ENCODE data around the gene TMEM218.

The TMEM218 gene

DNA sequence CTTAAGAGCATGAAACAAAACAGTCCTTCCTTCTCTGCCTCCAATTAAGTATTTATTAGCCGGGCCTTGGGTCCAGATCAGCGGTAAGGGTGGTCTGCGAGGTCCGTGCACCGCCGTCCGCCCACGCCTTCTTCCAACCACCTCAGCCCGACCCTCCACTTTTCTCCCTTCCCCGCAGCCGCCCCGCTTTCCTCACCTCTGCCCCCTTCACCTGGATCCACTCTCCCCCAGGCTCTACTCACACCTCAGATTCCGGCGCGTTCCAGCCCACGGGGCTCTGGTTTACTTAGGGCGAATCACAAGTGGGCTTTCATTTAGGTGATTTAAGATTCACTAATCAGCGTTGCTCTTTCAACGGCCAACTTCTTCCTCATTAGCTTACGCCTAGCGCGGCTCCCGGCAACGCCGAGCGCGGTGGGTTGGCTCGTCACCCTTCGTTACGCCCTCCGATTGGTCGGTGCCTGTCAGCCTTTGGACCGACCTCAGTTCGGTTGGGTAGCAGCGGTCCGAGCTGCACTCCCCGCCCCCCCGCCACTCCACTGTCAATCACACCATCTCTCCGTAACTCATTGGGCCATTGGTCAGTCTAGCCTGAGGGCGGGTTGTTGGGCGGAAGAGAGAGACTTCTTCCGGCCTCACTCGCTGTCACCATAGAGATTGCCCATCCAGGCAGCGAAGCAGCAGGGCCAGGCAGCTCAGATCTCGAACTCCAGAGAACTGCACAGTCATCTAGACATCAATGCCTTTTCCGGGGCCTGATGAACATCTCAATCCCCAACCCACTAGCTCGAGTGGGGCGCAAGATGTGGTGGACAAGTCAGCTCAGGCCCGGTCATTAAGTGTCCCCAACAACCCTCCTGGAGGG is at the start of gene TMEM218:
Gene TMEM218, minus strand, starts transcription at position 284 of the 865 bp plus-strand sequence. CDS start 9,385 bp downstream, outside the sequence.
- in situ Hi-C loops (cut with MboI; ENCODE audit: low sequenced_read_pairs) = no loop called here

DNA sequence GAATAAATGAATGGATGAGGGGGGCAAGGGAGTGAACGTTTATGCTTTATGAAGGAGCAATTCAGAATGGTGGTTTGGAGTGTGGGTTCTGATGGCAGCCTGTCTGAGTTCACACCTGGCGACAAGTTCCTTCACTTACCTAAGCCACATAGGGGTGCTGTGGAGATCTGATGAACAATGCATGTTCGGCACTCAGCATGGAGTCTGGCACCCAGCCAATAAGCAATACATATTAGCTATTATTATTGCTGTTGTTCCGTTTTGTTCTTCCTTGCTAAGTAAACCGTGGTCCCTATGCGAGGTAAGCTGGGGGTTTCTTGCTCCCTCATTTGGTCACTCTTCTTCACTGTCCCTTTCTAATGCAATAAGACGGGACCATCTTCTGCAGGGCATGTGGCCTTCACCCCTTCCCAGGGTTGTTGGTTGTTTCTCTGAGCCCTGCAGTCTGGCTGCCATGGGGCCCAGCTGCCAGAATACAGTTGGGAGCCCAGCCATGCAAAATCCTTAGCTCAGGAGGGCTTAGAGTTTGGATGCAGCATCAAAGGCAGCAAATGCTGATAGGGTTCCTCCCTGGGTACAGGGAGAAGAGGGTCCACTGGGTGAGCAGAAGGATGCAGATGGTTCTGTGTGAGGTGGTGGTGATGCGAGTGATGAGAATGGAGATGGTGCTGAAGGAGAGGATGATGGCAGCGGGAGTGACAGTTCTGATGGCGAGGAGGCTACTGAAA is 46.7 kb upstream of the TMEM218 start:
- in situ Hi-C loops (cut with MboI; ENCODE audit: low sequenced_read_pairs) = loop anchor here (25.0 kb wide), 1 partner anchor 204 kb away; no protein-coding TSS in a partner anchor

DNA sequence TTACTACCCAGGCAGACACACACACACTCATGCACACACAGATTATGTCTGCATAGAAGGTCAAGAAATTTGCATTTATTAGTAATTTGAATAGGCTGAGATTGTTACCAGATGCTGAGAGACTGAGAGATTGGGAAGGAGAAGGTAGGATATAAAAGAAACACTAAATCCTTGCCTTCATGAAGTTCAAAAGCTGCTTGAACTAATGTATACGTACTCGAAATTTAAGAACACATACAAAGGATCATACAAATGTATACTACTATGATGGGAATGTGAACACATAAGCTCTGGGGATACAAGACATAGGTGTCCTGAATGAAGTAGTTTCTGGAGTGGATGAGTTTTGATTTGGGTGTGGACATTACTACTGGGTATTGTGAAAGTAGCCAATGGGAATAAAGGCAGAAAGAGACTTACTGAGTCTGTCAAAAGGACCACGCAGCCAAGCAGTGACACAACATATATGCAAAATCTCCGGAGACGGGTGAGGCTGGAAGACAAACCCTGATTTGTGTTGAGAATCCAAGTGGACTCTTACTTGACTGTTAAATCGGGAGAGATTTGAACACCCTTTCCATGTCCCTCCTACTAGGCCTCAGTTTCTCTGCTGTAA is 45.8 kb upstream of the TMEM218 start:
- in situ Hi-C loops (cut with MboI; ENCODE audit: low sequenced_read_pairs) = loop anchor here (25.0 kb wide), 1 partner anchor 205 kb away; no protein-coding TSS in a partner anchor

DNA sequence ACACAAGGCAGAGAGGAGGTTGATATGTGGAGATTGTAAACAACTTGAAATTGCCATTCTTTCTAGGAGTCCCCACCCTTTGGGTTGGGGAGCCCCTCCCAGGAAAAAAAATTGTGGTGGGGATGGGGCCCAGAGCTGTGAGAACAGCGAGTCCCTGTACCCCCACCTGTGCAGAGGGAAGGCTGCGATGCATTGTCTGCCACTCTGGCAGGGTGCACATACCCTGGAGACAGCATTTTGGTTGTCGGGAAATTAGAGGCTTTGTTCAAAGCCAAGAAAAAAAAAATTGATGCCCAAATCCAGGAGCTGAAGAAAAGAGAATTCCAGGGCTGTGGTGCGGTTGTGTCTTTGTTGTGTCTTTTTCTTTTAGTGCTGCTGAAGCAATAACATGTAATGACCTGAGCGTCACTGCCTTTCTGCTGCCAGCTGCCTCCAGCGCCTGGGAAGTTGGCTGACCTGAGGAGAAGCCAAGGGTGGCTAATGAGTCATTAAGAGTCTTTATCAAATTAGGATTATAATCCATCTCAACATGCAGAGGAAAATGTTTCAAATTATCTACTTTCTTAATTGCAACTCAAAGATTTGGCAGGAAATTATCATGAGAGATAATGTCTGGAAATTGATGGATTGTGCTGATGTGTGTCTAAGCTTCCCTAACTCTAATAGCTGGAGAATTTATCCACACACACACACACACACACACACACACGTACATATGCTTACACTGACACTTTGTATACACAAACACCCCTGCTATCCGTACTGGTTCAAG is 45.1 kb upstream of the TMEM218 start:
- in situ Hi-C loops (cut with MboI; ENCODE audit: low sequenced_read_pairs) = loop anchor here (25.0 kb wide), 1 partner anchor 206 kb away; no protein-coding TSS in a partner anchor

DNA sequence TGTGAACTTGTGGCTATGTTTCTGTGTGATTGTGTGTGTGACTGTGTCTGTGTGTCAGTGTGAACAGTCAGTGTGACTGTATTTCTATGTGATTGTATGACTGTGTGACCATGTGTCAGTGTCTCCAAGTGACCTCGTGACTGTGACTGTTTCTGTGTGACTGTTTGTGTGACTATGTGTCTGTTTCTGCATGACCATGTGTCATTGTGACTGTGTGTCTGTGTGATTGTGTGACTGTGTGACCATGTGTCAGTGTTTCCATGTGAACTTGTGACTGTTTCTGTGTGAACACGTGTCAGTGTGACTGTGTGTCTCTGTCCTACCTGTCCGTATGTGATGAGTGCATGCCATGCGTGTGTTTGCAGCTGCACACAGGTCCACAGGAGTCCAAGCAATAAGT is 44.3 kb upstream of the TMEM218 start:
- in situ Hi-C loops (cut with MboI; ENCODE audit: low sequenced_read_pairs) = loop anchor here (25.0 kb wide), 1 partner anchor 207 kb away; no protein-coding TSS in a partner anchor

DNA sequence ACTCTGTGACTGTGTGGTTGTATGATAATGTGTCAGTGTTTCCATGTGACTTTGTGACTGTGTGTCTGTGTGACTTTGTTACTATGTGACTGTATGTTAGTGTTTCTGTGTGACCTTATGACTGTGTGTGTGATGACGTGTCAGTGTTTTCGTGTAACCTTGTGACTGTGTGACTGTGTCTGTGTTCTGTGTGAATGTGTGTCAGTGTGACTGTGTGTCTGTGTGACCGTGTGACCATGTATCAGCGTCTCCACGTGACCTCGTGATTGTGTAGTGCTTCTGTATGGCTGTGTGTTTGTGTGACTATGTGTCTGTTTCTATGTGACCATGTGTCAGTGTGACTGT is 43.6 kb upstream of the TMEM218 start:
- in situ Hi-C loops (cut with MboI; ENCODE audit: low sequenced_read_pairs) = loop anchor here (25.0 kb wide), 1 partner anchor 207 kb away; no protein-coding TSS in a partner anchor

DNA sequence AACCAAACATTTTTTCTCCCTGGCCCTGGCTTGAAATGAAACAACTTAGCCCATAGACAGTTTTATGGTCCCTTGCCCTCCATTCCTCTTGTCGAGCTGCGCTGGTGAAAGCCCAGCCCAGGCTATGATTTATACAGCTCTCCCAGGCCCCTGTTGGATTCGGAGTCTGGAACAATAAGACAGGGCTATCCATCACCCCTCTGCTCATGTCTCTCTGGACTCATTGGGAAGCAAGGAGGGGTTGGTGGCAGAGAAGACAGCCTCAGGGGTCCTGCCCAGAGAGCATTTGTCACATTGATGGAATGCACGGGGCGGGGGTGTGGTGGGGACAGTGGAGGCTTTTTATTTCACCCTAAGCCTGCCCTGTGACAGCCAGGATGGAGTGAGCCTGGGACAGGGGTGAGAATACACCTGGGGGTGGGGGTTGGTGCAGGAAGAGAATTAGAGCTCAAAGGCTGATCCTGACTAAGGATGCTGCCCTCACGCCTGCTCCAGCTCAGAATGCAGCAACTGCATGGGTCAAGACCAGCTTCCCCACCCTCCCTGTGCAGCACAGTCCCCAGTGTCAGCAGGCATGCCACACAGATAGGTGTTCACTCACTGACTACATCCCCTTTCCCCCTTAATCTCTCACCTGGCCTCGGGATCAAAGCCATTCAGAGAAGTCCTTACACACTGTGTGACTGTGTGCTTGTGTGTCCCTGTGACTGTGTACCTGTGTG is 43.1 kb upstream of the TMEM218 start:
- in situ Hi-C loops (cut with MboI; ENCODE audit: low sequenced_read_pairs) = loop anchor here (25.0 kb wide), 1 partner anchor 208 kb away; no protein-coding TSS in a partner anchor

DNA sequence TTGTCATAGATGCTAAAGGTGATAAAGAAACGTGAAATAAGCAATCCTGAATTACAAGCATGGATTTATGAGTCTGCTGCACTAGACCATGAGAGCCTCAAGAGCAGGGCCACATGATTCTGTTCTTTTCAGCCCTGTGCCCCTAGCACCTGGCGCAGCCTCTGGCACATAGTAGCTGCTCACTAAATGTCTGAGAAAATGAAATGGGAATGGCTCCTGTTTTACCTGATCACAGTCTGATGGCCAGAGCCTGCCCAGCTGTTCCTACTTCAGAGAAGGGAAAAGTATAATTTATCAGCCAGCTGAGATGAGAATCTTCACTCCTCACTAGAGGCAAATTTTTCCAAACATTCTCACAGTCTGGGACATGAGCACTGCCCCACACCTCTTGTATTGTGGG is 42.4 kb upstream of the TMEM218 start:
- in situ Hi-C loops (cut with MboI; ENCODE audit: low sequenced_read_pairs) = loop anchor here (25.0 kb wide), 1 partner anchor 208 kb away; no protein-coding TSS in a partner anchor

DNA sequence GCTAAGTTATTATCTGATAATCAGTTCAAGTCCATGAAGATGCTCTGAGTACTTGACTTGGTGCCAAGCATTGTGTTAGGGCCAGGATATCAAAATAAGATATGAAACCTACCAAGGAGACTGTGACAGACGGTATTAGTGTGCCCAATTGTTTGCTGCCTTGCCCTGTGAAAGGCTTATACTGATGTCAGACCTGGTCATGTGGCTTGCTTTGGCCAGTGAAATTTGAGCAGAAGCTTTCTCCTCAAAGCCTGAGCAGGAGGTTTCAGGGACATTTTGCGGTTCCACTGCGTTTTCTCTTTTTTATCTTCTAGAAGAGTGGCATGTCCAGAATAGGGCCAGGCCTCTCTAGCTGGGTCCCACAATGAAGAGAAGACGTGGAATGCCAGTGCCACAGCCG is 37.3 kb upstream of the TMEM218 start:
- in situ Hi-C loops (cut with MboI; ENCODE audit: low sequenced_read_pairs) = loop anchor here (10.0 kb wide), 1 partner anchor 184 kb away; no protein-coding TSS in a partner anchor

DNA sequence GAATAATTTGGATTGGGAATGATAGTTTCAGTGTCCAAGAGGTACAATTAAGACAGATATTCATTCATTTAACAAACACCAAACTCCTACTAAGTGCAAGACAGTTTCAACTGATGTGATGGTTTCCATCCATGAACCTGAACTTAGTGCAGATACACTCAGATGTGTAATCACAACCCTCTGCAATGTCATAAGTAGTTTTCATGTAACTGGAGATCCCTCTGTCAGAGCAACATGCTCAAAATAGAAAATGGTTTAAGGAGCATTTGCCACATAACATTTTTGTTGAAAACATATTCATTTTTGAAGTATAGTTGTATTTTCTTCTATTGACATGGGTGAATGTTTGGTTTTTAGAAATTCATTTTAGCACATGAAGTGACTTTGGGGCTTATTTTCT is 36.6 kb upstream of the TMEM218 start:
- in situ Hi-C loops (cut with MboI; ENCODE audit: low sequenced_read_pairs) = loop anchor here (10.0 kb wide), 1 partner anchor 183 kb away; no protein-coding TSS in a partner anchor

DNA sequence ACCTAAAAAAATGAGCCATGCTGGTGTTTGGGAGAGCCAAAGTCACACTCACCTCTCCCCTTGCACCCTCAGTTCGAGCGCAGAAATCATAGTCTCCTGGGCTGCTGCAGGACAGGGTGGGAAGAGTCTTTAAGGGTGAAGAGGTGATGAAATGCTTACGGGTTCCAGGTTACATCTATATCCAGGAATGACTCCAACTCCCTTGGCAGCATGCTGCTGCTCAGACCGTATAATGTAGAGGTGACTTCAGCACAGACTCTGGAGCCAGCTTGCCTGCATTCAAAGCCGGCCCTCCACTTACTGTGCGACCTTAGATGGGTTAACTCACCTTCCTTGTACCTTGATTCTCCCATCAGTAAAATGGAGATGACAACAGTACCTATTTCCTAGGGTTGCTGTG is 35.9 kb upstream of the TMEM218 start:
- in situ Hi-C loops (cut with MboI; ENCODE audit: low sequenced_read_pairs) = loop anchor here (10.0 kb wide), 1 partner anchor 182 kb away; no protein-coding TSS in a partner anchor

DNA sequence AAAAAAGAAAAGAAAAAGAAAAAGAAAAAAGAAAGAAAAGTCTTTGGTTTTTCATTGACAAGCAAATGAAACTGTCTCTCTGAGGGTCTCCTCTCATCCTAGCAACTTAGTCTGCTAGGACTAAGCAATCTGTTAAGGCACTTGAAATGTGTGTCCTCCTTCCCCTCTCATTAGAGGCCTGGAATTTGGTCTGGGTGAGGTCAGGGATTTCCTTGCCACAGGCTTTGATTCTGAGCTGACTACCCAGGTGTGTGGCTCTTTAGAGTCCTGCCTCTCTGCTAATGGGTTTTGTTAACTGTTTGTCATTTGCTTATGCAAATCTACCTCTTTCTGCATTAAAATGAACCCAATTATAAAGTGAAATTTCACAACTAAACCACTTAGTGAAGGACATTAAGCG is 34.8 kb upstream of the TMEM218 start:
- in situ Hi-C loops (cut with MboI; ENCODE audit: low sequenced_read_pairs) = loop anchor here (10.0 kb wide), 1 partner anchor 181 kb away; no protein-coding TSS in a partner anchor

DNA sequence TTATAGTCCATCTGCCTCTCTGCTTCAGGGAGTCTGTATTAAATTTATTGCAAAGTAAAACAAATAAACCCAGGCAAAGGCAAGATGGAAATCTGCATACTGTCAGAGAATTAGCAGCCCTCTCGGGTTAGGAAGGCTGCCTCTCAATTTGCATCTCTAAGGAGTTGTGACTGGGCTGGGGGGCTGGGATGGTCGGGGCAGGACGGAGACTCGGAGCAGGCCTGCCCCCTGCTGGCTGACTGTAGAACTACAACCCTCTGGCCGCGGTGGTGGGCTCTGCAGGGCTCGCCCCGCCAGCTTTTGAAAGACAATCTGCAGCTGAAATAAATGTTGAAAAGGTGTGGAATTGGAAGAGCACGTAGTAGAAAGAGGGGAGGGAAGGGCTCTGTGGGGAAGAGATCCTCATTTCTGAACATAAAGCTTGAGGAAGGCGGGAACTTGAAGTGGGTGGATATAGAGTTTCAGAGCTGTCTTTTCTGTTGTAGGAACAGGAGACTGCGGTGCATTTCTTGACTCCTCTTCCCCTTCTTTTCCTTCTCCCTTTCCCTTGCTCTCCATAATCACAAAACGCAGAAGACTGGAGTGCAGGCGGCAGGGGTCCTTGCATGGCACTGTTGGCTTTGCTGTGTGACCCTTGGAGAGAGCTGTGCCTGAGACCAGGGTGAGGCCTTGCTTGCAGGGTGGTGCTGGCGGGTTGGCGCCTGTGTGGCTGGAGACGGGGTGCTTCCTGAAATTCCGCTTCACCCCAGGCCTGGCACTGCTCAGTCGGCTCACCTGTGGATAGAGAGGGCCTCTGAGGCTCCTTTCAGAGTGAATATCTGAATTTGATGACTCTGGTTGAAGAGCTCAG is 30.5 kb upstream of the TMEM218 start:
- in situ Hi-C loops (cut with MboI; ENCODE audit: low sequenced_read_pairs) = loop anchor here (10.0 kb wide), 1 partner anchor 177 kb away; no protein-coding TSS in a partner anchor

DNA sequence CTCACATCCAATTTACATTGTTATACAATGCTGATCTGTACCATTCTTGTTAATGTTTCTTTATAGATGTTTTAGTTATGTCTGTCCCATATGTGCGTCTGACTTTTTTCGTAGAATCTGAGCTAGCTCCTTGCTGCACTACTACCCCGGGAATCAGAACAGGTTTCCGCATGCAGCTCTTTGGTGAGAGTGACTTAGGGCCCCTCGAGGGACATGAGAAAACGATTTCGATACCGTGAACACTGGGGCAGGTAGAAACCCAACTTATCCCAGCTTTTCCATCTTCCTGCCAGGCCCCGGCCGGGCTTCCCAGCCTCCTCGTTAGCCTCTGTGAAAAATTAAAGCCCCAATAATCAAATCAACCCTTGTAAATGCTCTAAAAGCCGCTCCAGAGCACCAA is 29.8 kb upstream of the TMEM218 start:
- in situ Hi-C loops (cut with MboI; ENCODE audit: low sequenced_read_pairs) = loop anchor here (10.0 kb wide), 1 partner anchor 176 kb away; no protein-coding TSS in a partner anchor

DNA sequence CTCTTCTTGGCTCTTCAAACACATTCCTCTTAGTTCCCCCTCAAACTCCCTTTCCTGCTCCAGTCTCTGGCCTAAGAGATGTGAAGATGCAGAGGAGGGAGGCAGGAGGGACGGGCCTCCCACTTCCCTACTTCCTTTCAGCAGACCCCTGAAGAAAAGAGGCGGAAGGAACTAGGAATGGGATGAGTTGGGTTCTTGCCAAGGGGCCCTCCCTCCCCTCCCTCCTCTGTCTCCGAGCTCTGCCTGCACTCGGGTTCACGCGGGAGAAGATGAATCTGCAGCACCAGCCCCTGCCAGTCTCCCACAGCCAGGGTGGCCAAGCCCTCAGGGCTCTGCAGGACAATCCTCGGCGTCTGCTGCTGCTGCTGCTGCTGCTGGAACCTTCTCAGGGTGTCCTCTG is 28.8 kb upstream of the TMEM218 start:
- in situ Hi-C loops (cut with MboI; ENCODE audit: low sequenced_read_pairs) = loop anchor here (10.0 kb wide), 1 partner anchor 175 kb away; no protein-coding TSS in a partner anchor

DNA sequence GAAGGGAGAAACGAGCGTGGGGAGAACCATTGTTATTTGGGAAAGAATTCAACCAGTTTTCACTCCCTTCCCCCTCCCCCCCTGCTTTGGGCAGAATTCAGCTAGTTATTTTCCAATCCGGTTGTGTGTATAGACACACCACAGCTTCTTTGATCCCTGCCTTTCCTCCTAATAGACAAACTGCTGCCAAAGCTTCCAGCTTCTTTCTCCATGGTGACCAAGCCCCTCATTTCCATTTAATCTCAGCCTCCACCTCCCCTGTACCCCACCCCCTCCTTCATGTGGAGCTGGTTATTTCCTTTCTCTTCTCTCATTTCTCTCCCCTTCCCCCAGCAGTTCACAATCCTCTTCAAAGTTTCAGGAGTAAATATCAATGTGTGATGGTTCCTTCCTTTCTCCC is 28.4 kb upstream of the TMEM218 start:
- in situ Hi-C loops (cut with MboI; ENCODE audit: low sequenced_read_pairs) = loop anchor here (10.0 kb wide), 1 partner anchor 175 kb away; no protein-coding TSS in a partner anchor

DNA sequence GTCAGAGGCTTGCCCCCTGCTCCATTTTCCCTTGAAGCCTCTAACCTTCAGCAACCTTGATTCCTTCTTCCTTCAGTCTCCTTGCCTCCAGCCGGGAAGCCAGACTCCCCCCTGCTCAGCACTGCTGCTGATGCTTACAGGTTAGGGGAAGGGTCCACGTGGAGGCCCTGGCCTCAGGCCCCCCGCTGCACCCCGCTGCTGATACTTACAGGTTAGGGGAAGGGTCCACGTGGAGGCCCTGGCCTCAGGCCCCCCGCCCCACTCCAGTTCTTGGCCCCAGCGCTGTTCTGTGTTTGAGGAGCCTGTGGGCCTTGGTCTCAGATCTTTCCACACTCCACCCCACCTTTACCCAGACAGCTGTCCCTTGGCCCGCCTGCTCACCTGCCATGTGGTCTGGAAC is 27.5 kb upstream of the TMEM218 start:
- in situ Hi-C loops (cut with MboI; ENCODE audit: low sequenced_read_pairs) = no loop called here

DNA sequence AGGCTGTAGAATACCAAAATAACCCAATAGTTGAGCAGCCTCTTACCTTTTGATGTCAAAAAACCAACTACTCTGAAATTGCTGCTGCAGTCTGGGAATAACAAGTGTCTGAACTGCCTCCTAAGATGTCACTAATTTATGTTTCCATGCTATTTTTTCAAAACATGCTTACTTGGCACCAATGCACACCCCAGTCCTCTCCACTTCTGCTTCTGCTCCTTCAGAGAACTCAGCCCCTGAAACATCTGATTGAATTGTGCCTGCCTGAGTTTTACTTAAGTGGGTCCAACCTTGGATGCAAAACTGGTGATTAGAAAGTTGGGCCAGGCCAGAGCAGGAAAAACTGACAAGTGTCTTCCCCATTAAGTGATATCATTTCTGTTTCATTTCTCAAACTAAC is 24.6 kb upstream of the TMEM218 start:
- in situ Hi-C loops (cut with MboI; ENCODE audit: low sequenced_read_pairs) = no loop called here
